Measurements from ENCODE around the gene ZNF189.

Gene ZNF189

GRCh38 chr9:101445353-101446029, 46.8 kb downstream of the ZNF189 start:
- Histone ChIP-seq H3K4me1 (ENCODE audit: low read depth, poor library complexity, severe bottlenecking) (peaks cover 13% of the 10 kb centered on the region), H2AFZ (ENCODE audit: low read depth) (peak overlapping the region; percentile 14; the same call in 1 of the 2 replicates), H3K4me2 (peak overlapping the region; percentile 46; the same call in 1 of the 2 replicates)

GRCh38 chr9:101446732-101447131, 48.1 kb downstream of the ZNF189 start:
- H3K4me2 ChIP-seq = no peak overlapping the region
- peaks cover 13% of the 10 kb centered on the region for H3K4me1 ChIP-seq (ENCODE audit: low read depth, poor library complexity, severe bottlenecking)
- no peaks in the 10 kb centered on the region for H3K79me2 ChIP-seq (ENCODE audit: insufficient read depth, low read depth)
- no peak overlapping the region for H3K9ac ChIP-seq
- no peaks in the 10 kb centered on the region for H3K36me3 ChIP-seq (ENCODE audit: insufficient read depth)
- H3K27me3 ChIP-seq (ENCODE audit: insufficient read depth, low read depth) = no peaks in the 10 kb centered on the region
- H3K27ac ChIP-seq = no peak overlapping the region
- H2AFZ ChIP-seq (ENCODE audit: low read depth) = no peak overlapping the region
- no peak overlapping the region for H3K4me3 ChIP-seq (IDR thresholded peaks at IDR 0.05; ENCODE audit: insufficient read depth, low read depth, low read length)
- H4K20me1 ChIP-seq (ENCODE audit: insufficient read depth) = no peaks in the 10 kb centered on the region
- no peak for TF ChIP-seq CTCF (conservative IDR thresholded peaks at IDR 0.05; ENCODE audit: low read depth, low read length)

More at GRCh38 chr9:101445353-101446029, 46.8 kb downstream of the ZNF189 start:
- Histone ChIP-seq H3K4me3 (IDR thresholded peaks at IDR 0.05; ENCODE audit: insufficient read depth, low read depth, low read length) (no peak overlapping the region), H3K36me3 (ENCODE audit: insufficient read depth) (no peaks in the 10 kb centered on the region), H4K20me1 (ENCODE audit: insufficient read depth) (no peaks in the 10 kb centered on the region), H3K9ac (no peak overlapping the region), H3K27me3 (ENCODE audit: insufficient read depth, low read depth) (no peaks in the 10 kb centered on the region), H3K79me2 (ENCODE audit: insufficient read depth, low read depth) (no peaks in the 10 kb centered on the region), H3K27ac (no peak overlapping the region)
- TF ChIP-seq CTCF (conservative IDR thresholded peaks at IDR 0.05; ENCODE audit: low read depth, low read length) = no peak

DNA sequence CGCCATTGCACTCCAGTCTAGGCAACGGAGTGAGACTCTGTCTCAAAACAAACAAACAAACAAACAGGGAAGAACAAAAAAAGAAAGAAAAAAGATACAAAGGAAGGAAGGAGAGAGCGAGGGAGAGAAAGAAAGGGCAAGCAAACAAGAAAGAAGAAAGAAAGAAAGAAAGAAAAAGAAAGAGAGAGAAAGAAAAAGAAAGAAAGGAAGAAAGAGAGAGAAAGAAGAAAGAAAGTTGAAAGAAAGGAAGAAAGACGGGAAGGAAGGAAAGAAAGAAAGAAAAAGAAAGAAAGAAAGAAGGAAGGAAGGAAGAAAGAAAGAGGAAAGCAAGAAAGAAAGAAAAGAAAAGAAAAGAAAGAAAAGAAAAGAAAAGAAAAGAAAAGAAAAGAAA, 50.0 kb downstream of the ZNF189 start:
- TF ChIP-seq CTCF (conservative IDR thresholded peaks at IDR 0.05; ENCODE audit: low read depth, low read length) = no peak
- Histone ChIP-seq H3K4me1 (ENCODE audit: low read depth, poor library complexity, severe bottlenecking) (peaks cover 13% of the 10 kb centered on the region), H3K4me3 (IDR thresholded peaks at IDR 0.05; ENCODE audit: insufficient read depth, low read depth, low read length) (no peak overlapping the region), H3K9ac (peak overlapping the region; percentile 12; the same call in 1 of the 2 replicates), H2AFZ (ENCODE audit: low read depth) (peak overlapping the region; percentile 82), H3K79me2 (ENCODE audit: insufficient read depth, low read depth) (no peaks in the 10 kb centered on the region), H4K20me1 (ENCODE audit: insufficient read depth) (no peaks in the 10 kb centered on the region), H3K36me3 (ENCODE audit: insufficient read depth) (no peaks in the 10 kb centered on the region), H3K27ac (no peak overlapping the region), H3K27me3 (ENCODE audit: insufficient read depth, low read depth) (no peaks in the 10 kb centered on the region), H3K4me2 (peak overlapping the region; percentile 68)

DNA sequence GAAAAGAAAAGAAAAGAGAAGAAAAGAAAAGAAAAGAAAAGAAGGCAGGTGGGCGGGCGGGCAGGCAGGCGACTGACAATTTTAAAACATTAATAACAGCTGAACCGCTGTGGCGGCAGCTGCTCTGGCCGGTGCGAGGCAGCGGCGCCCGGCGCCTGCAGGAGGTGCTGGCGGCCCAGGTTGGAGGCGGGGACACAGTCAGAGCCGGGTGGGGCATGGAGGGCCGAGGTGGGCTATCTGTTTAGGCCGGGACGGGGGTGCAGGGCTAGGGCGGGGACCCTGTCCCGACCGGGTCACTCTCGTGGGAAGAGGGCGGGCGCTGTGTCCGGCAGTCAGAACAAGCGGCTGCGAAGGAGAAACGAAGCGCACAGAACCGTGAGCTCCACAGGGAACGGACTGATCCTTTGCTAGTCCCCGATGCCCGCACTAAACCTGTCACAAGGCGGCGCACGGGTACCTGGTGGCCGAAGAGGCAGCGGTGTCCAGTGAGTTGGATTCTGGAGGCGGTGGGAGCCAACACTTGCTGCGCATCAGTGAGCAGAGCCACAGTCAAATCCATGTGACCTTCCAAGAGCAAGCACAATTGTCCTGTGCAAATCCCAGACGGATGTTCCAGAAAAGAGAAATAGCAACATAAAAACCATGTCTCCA, 50.5 kb downstream of the ZNF189 start:
- Histone ChIP-seq H3K4me1 (ENCODE audit: low read depth, poor library complexity, severe bottlenecking) (peaks cover 13% of the 10 kb centered on the region), H3K79me2 (ENCODE audit: insufficient read depth, low read depth) (no peaks in the 10 kb centered on the region), H3K4me2 (peak overlapping the region; percentile 14; the same call in 1 of the 2 replicates), H2AFZ (ENCODE audit: low read depth) (peak overlapping the region; percentile 82), H3K27me3 (ENCODE audit: insufficient read depth, low read depth) (no peaks in the 10 kb centered on the region), H3K4me3 (IDR thresholded peaks at IDR 0.05; ENCODE audit: insufficient read depth, low read depth, low read length) (no peak overlapping the region), H4K20me1 (ENCODE audit: insufficient read depth) (no peaks in the 10 kb centered on the region), H3K36me3 (ENCODE audit: insufficient read depth) (no peaks in the 10 kb centered on the region), H3K9ac (peak overlapping the region; percentile 54; the same call in 1 of the 2 replicates), H3K27ac (peak overlapping the region; percentile 42; the same call in 1 of the 2 replicates)
- peak; percentile 80 for TF ChIP-seq CTCF (conservative IDR thresholded peaks at IDR 0.05; ENCODE audit: low read depth, low read length)
